NAMALWA (cell line): ENCODE data around the gene SH2D3C.

Experiments used
- DNase-seq: peaks from one replicate; pipeline ENCODE4 v3.0.0-alpha.2; 2015; ENCODE audit warnings: low spot score

Gene SH2D3C

DNA sequence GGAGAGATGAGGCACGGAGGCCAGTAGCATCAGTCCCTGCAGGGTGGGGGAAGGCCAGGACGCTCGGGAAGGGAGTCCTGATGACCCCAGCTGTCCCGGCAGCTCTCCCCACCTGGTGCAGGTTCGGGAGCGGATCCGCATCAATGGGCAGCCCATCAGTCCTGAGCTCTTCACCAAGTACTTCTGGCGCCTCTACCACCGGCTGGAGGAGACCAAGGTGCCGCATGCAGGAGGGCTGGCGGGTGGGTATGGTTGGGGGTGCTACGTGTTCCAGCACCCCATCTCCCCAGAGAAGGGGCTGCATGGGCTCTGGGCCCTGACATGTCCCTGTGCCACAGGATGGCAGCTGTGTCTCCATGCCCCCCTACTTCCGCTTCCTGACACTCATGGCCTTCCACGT is 28.4 kb upstream of the SH2D3C start:
- no peak for DNase-seq

DNA sequence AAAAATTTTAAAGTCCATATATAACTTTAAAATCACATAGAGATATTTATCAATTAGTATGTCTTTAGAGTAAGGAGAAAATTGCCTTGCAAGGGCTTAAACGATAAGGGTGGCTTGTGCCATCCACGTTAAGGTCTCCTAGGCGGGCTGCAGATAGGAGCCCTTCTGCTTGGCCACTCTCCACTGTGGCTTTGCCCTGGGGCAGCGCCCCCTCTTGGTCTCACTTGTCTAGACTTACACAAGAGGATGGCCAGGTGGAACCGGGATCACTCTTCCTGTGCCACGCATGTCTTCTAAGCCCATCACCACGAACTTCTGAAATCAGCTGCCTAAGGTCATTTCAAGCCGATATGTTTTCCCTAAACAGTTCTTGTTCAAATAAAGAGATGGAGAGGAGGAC is 27.2 kb upstream of the SH2D3C start:
- DNase-seq, result peak; percentile 44

DNA sequence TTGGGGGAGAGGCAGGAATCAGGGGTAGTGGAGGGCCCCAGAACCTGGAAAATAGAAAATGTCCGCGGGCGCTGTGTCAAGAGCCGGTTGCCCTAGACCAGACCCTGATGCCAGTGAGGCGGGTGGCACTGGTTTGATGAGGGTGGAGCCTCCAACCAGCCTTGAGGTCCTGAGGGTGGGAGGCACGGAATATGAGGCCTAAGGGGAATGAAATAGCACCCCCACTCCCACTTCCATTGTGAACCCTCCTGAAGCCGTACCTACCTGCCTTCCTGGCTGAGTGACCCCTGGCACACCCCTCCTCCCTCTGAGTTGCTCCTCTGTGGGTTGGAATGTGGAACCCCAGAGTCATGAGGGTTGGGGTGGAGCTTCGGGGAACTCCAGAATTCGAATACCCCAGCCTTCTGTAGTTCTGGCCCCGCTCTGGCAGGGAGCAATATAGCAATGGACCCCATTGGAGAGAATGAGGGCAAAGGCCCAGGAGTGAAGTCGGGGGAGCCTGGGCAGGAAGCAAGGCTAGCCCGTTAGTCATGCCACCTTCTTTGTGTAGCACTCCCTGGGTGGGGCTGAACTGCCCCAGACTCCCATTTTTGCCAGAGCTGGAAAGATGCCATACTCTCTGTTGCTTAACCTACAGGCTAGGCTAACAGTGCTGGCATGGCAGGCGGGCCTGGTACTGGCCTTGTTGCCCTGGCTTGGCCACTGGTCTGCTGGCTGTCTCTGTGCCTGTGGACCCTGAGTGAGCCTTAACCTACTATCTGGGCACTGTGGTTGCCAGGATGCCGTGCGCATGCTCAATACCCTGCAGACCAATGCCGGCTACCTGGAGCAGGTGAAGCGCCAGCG is 25.3 kb upstream of the SH2D3C start:
- peak; percentile 37 for DNase-seq

DNA sequence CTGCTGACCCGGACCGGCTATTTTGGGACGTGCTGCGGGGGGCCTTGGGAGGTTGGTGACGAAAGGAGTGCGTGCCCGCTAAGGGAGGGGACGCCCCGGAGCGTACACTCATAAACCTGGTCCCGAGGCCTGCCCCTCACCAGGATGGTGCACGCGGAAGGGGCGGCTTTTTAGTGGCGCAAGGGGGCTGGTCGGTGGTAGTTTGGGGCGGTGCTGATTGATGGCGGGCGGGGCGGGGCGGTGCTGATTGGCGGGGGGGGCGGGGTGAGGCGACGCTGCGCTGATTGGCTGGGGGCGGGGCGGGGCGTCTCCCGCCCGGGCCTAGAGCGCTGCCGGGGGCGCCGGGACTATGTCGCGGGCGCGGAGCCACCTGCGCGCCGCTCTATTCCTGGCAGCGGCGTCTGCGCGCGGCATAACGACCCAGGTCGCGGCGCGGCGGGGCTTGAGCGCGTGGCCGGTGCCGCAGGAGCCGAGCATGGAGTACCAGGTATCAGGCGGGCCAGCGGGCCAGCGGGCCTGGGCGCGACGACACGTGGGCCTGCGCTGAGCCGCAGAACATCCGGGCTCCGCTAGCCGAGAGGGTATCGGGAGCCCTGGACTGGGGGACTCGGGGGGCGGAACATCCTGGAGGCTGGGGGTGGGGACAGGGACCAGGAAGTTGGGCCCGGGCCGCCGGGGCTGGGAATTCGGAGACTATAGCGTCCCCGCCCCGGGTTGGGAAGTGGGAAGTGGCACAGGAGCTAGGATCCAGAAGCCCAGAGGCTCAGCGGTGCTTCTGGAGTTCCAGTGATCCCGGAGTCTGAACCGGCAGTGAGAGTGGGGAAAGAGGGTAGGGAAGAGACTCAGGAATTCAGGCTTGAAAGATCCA is 24.3 kb upstream of the SH2D3C start, which contains the start of gene FPGS:
TSS of gene FPGS (plus strand) at position 307 of the 868 bp plus-strand sequence. CDS start at position 350, 43 bp downstream.
- peak; percentile 90 for DNase-seq

DNA sequence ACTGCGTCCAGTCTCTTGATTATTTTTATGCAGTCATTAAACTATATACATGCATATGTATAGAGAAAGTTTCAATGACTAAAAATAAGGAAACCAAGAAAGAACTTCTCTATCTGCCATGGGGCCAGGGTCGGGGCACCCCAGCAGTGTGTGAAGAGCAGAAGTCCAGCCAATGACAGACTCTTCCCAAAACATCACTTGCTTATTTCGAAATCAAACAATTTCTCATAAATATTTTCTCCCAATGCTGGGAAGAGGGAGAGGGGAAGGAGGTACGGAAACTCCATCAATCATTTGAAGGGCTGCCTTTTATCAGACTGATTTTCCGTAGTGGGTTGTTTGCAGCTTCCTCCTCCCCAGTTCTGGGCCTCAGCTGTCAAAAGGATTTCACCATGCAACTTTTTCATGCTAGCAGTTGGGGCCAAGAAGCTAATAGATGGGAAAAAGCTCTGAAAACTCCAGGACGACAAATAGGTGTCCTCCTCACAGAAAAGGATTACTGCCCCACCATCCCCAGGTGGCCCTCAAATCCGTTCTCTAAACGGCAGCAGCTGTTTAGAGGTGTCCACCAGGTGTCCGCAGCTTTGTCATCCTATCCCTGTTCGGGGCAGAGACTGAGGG is 23.6 kb upstream of the SH2D3C start:
- no peak for DNase-seq

DNA sequence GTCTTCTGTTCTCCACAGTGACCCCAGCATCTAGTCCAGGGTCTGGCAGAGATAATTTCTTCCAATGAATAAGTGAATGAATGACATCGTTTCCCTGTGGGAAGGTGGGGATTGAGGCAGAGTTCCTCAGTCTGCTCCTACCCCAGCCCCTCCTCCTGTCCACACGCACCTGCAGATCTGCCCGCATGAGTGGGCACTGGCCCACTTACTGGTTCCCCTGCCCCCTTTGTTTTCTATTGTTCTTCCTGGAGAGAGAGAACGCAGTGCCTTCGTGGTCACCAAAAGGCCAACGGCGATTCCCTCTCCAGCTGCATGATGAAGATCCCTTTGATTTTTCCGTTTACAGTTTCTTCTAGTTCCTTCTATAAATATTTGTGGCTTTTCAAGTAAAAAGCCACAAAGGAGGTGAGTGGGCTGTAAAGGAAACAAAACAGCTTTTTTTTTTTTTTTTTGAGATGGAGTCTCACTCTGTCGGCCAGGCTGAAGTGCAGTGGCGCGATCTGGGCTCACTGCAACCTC is 18.4 kb upstream of the SH2D3C start:
- no peak for DNase-seq

DNA sequence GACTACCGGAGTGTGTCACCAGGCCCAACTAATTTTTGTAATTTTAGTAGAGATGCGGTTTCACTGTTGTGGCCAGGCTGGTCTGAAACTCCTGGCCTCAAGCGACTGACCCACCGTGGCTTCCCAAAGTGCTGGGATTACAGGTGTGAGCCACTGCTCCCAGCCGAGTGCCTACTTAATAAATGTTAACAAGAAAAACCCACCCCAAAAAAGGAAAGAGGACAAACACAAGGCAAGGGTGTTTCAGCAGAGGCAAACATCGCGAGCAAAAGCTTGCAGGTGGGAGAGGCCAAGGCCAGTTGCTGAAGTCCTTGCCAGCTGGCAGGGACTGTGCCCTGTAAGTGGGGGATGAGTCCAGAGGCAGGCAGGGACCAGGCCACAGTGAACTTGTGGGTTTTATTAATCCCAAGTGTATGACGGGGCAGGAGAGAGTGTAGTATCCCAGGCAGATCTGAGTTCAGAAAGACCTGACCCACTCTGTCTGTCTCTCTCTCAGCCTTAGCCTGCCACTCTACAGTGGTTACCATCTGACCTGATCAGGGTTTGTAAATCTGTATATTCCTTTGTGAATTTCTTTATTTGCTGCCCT is 17.9 kb upstream of the SH2D3C start:
- peak; percentile 50 for DNase-seq

DNA sequence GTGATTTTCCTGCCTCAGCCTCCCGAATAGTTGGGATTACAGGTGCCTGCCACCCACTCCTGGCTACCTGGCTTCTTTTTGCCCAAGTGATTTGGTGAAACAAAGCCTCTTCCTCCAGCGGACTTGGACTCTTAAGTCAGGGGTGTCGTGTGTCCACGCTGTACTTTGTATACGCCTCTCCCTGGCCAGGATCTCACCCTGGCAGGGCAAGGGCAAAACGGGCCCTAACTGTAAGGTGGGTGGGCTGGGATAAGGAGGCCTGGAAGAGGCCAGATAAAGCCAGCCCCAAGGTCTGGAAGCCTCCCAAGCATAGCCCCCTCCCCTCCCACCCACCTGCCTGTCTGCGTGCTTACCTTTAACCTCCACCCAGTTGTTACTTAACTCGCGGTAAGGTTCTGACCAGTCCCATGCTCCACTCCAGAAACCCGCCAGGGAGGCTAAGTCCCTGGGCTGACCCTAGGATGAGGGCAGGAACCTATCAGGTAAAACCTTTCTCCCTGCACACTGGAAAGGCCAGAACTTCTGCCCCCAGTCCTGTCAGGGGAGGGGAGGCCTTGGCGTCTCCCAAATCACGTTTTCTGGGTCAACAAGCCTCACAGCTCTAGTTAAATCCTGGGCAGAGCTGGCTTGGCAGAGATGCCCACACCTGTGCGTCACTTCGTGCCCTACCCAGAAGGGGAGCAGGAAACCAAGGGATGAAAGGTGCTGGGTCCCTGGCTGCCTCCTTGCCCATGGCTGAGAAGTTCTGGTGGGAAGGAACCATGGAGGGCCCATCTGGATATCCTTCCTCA is 15.7 kb upstream of the SH2D3C start:
- DNase-seq, result no peak

DNA sequence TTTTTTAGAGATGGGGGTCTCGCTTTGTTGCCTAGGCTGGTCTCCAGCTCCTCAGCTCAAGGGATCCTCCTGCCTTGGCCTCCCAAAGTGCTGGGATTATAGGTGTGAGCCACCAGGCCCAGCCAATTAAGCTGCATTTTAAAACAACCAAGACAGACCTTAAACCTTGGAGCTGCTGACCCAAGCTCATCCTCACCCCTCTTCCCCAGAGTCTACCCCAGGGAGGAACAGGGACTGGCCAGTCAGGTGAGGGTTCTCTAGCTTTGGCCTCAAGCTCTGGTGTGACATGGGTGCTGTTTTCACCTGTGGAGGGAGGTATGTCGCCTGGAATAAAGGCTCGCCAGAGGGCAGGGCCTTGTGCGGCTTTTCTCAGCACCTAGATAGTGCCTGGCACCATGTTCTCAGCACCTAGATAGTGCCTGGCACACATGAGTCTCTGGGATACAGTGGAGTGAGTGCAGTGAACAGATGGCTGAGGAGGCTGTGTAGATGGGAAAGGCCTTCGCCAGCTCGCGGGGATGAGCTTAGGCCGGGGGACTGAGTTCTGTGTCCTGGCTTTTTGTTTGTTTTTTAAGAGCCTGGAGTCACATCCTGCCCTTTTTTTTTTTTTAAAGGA is 14.7 kb upstream of the SH2D3C start:
- no peak for DNase-seq

DNA sequence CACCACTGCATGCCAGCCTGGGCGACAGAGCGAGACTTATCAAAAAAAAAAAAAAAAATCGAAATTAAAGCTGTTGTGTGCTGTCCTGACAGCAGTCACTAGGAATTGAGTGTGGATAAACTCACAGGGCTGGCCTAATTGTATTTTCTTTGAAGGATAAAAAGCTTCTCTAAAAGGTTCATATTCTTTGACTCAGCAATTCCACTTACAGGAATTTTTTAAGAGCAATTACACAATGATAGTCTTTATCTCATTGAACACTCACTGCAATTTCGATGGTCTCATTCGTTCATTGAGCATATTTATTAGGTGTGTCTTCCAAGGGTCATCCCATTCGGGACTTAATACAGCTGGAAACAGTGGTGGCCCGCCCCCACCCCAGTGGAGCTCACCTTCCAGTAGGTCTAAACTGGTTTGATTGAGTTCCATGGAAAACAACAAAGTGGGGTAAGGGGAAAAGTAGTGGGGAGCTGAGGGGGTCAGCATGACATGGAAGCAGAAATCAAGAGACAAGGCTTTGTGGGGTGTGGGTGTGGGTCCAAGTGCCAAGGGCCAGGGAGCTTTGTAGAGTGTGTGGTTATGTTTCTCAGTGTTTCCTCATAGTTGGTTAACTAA is 14.1 kb upstream of the SH2D3C start:
- no peak for DNase-seq

DNA sequence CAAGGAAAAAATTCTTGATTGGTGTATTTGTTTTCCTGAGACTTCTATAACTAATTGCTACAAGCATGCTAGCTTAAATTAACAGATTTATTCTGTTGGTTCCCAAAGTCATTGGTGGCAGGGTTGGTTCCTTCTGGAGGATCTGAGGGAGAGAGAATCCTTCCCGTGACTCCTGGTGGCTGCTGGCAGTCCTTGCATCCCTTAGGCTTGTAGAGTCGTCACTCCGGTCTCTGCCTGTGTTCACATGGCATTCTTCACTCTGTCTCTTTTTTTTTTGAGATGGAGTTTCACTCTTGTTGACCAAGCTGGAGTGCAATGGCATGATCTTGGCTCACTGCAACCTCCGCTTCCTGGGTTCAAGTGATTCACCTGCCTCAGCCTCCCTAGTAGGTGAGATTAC is 12.6 kb upstream of the SH2D3C start:
- no peak for DNase-seq

DNA sequence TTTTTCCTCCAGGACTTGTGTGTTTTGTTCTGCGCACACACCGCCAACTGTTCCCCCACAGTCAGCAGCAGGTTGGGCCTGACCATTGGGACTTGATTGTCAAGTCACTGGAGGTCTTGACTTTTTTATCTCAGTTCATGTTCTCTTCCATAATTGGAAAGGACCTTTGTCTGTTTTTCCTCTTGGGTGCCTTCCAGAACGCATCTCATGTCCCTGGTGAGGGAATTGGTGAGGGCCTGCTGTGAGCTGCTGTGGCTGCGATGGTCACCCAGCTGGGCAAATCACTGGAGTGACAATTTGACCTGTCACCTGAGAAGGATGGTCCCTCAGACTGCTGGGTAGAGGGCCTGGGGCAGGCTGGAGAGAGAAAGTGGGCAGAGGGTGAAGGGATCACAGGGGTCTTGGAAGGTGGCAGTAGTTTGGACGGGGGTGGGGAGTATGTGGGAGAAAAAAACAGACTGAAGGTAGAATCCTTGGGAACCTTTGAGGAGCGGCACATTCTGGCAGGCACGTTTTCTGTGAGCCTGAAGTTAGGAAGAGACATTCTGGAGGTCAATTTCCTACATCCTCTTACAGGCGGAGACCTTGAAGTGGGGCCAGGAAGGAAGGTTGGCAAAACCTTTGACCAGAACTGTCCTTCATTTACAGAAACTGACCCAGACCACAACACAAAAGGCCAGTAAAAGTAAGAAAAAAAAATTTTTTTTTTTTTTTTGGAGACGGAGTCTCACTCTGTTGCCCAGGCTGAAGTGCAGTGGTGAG is 11.8 kb upstream of the SH2D3C start:
- DNase-seq, result no peak

DNA sequence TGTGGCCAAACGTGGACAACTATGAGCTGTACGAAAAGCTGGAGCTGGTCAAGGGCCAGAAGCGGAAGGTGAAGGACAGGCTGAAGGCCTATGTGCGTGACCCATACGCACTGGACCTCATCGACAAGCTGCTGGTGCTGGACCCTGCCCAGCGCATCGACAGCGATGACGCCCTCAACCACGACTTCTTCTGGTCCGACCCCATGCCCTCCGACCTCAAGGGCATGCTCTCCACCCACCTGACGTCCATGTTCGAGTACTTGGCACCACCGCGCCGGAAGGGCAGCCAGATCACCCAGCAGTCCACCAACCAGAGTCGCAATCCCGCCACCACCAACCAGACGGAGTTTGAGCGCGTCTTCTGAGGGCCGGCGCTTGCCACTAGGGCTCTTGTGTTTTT is 10.7 kb upstream of the SH2D3C start:
- DNase-seq, result no peak

DNA sequence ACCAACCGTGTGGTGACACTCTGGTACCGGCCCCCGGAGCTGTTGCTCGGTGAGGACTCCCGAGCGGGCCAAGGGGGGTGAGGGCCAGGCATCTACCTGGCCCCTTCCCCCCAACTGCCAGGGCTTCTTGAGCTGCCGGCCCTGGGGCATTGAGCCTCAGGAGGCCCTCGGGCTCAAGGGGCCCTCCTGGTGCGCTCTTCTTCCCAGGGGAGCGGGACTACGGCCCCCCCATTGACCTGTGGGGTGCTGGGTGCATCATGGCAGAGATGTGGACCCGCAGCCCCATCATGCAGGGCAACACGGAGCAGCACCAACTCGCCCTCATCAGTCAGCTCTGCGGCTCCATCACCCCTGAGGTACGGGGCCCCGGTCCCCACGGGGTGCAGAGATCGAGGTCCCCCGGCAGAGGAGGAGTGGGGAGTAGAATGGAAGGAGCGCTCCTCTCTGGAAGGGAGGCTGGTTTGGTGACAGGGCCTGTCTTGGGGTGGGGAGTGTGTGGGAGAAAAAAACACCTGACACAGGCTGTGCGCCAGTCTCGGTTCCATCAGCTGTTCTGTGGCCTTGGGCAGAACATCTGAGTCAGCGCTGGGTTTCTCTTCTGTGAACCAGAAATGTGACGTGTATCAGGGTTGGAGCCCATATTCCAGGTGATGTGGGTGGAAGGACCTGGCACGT is 10.0 kb upstream of the SH2D3C start:
- DNase-seq, result no peak

DNA sequence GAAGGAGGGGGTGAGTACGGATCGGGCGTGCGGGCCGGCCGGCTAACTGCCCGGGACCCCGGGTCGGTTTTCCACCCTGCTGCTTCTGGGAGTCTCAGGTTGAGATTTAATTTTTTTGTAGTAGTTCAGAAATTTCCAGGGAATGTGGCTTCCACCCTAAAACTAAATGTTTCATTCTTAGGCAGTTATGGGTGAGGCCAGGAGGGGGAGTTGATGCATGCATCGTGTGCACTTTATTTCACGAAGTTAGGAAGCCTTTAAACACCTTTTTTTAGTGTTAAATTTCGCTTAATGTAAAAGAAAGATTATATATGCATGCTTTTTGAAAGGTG is 8.3 kb upstream of the SH2D3C start:
- DNase-seq, result no peak

DNA sequence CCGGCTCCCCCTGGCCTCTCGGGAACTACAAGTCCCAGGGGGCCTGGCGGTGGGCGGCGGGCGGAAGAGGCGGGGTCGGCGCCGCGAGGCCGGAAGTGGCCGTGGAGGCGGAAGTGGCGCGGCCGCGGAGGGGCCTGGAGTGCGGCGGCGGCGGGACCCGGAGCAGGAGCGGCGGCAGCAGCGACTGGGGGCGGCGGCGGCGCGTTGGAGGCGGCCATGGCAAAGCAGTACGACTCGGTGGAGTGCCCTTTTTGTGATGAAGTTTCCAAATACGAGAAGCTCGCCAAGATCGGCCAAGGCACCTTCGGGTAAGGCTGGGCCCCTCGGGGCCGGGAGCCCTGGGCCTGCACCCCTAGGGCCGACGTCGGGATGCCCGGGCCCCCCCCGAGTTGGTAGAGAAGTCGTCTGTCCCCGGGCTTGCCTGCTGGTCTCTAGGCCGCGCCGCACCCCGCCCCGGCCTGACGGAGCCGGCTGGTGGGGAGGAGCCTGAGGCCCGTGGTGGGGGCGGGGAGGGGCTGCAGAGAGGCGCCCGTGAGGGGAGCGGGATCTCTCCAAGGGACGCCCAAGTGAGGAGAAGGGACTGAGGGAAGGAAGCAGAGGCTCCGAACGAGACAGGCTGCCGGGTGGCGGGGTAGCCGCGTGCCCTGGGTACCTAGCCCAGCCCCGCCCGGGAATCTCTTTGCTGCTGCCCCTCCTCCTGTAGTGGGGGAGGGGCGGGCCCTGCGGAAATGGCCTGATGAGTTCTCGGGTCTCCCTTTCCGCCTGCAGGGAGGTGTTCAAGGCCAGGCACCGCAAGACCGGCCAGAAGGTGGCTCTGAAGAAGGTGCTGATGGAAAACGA is 7.7 kb upstream of the SH2D3C start, which contains the start of gene CDK9:
TSS of gene CDK9 (plus strand) at position 102 of the 840 bp plus-strand sequence. CDS start at position 217, 115 bp downstream.
- peak; percentile 91 for DNase-seq

DNA sequence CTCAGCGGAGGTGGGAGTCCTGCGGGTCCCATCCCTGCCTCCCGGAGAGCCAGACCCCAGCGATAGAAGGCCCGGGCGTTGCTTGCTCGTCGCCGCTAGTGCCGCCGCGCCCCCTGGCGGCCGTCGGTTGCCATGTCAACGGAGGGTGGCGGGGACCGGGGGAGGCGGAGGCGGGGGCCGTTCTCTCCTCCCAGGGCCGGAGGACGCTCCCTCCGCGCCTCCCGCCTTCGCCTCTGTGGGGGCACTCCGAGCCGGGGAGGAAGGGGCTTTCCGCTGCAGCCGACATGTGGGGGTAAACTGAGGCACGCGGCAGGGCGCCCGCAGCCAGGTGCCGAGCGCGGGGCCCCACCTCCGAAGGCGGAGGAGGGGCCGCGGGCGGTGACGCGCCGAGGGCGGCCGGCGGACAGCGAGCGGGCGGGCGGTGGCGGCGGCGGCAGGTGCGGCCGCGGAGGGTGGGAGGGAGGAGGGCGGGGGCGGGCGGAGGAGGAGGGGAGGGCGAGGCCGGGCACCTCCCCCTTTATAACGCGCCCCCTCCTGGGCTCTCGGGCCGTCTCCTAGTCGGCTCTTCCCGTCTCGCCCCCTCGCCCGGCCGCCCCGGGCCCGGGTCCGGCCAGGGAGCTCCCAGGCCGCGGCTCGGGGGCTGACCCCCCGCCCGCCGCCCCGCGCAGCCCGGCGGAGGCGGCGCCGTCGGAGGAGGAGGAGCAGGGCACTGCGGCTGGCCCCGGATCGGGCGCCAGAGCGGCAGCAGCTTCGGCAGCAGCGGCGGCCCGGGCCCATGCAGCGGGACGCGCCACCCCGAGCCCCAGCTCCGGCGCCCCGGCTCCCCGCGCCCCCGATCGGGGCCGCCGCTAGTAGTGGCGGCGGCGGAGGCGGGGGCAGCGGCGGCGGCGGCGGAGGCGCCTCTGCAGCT is 6.8 kb upstream of the SH2D3C start:
- peak; percentile 89 for DNase-seq
